IMR-90 (cell line): ENCODE results near the gene RNF19B. TPM values are rescaled to one million over a fixed set of nuclear protein-coding genes. Genes with fewer than 3 reads are reported as not detected.

ENCODE experiments used
- ATAC-seq: fragments of 200-7000 bp; cut with Tn5 transposase; 2 replicates; pipeline ENCODE4 v1.9.1; 2020; ENCODE audit warnings: low read depth, mild to moderate bottlenecking, moderate library complexity
- BruUV-seq: library from RNA; stranded (reverse); fragments of 400-500 nt; replicated peaks from 2 replicates; lab custom pipeline; 2021; lab: Mats Ljungman, UMichigan
- CTCF ChIA-PET: fragments of 300-600 bp; formaldehyde crosslinking; extraction: SDS; loops from one replicate; lab custom pipeline; 2021; ENCODE audit warnings: antibody characterized with exemption; lab: Yijun Ruan, JAX
- POLR2A ChIA-PET: fragments of 300-600 bp; sonication (Branson Sonifier 250); formaldehyde crosslinking; loops from one replicate; lab custom pipeline; 2022; ENCODE audit warnings: antibody characterized with exemption; ENCODE audit not compliant: unreplicated experiment; lab: Charles Lee
- DNase-seq: peaks from one replicate; pipeline ENCODE4 v3.0.0; 2013
- H2AFZ ChIP-seq: replicated peaks from 2 replicates; pipeline ENCODE3; 2013; ENCODE audit warnings: low read length, mild to moderate bottlenecking; ENCODE audit not compliant: poor library complexity
- H2AK5ac ChIP-seq: 2 replicates; pipeline ENCODE4 v1.6.1; 2013; ENCODE audit warnings: low read depth, low read length, inconsistent platforms
- H2AK9ac ChIP-seq: replicated peaks from 2 replicates; pipeline ENCODE3; 2013; ENCODE audit warnings: mild to moderate bottlenecking, low read depth, low read length, moderate library complexity; ENCODE audit not compliant: poor library complexity
- H2BK120ac ChIP-seq: 2 replicates; pipeline ENCODE4 v1.6.1; 2013; ENCODE audit warnings: low read depth, low read length, inconsistent platforms
- H2BK15ac ChIP-seq: 3 replicates; pipeline ENCODE4 v1.6.1; 2013; ENCODE audit warnings: low read depth, low read length, inconsistent platforms
- H2BK20ac ChIP-seq: 2 replicates; pipeline ENCODE4 v1.6.1; 2013; ENCODE audit warnings: low read depth, mild to moderate bottlenecking, inconsistent platforms, low read length, moderate library complexity
- H2BK5ac ChIP-seq: 2 replicates; pipeline ENCODE4 v1.6.1; 2013; ENCODE audit warnings: mild to moderate bottlenecking, low read depth, low read length, inconsistent platforms; ENCODE audit not compliant: poor library complexity, severe bottlenecking
- H3K14ac ChIP-seq: replicated peaks from 2 replicates; pipeline ENCODE4 v1.6.1; 2013; ENCODE audit warnings: low read depth, low read length, inconsistent platforms
- H3K18ac ChIP-seq: 2 replicates; pipeline ENCODE4 v1.6.1; 2013; ENCODE audit warnings: low read depth, low read length, control low read depth
- H3K23ac ChIP-seq: 2 replicates; pipeline ENCODE4 v1.6.1; 2013; ENCODE audit warnings: low read depth, low read length, inconsistent platforms
- H3K27ac ChIP-seq: 2 replicates; pipeline ENCODE4 v1.5.1; 2013; ENCODE audit warnings: mild to moderate bottlenecking, control low read depth, low read length; ENCODE audit not compliant: insufficient read depth
- H3K27me3 ChIP-seq: 2 replicates; pipeline ENCODE4 v1.6.1; 2013; ENCODE audit warnings: low read length; ENCODE audit not compliant: control insufficient read depth, insufficient read depth
- H3K36me3 ChIP-seq: 2 replicates; pipeline ENCODE4 v1.6.1; 2013; ENCODE audit warnings: low read length, mixed read lengths; ENCODE audit not compliant: control insufficient read depth, insufficient read depth
- H3K4ac ChIP-seq: 2 replicates; pipeline ENCODE4 v1.6.1; 2013; ENCODE audit warnings: low read depth, low read length, inconsistent platforms
- H3K4me1 ChIP-seq: 2 replicates; pipeline ENCODE4 v1.6.1; 2013; ENCODE audit warnings: low read length, mixed read lengths; ENCODE audit not compliant: control insufficient read depth, insufficient read depth
- H3K4me2 ChIP-seq: 2 replicates; pipeline ENCODE4 v1.6.1; 2013; ENCODE audit warnings: low read depth, mild to moderate bottlenecking, control low read depth, low read length, moderate library complexity
- H3K4me3 ChIP-seq: 2 replicates; pipeline ENCODE4 v1.5.1; 2013; ENCODE audit warnings: low read depth, mild to moderate bottlenecking, control low read depth, low read length, moderate library complexity; ENCODE audit not compliant: insufficient read depth
- H3K56ac ChIP-seq: 2 replicates; pipeline ENCODE4 v1.6.1; 2013; ENCODE audit warnings: low read length, inconsistent platforms; ENCODE audit not compliant: insufficient read depth; ENCODE audit errors: extremely low read depth
- H3K79me1 ChIP-seq, 2 experiments: 2 replicates each; pipeline ENCODE4 v1.6.1; 2013; ENCODE audit warnings: low read length in 2 of 2, inconsistent platforms in 1 of 2, low read depth in 1 of 2
- H3K9ac ChIP-seq: 2 replicates; pipeline ENCODE4 v1.6.1; 2013; ENCODE audit warnings: low read depth, low read length, control low read depth
- H3K9me1 ChIP-seq: 2 replicates; pipeline ENCODE4 v1.6.1; 2013; ENCODE audit warnings: low read length, inconsistent platforms; ENCODE audit not compliant: insufficient read depth
- H3K9me3 ChIP-seq: 2 replicates; pipeline ENCODE4 v1.6.1; 2013; ENCODE audit warnings: low read length; ENCODE audit not compliant: control insufficient read depth, insufficient read depth
- H4K20me1 ChIP-seq: 2 replicates; pipeline ENCODE4 v1.6.1; 2013; ENCODE audit warnings: low read length, inconsistent platforms; ENCODE audit not compliant: insufficient read depth
- H4K5ac ChIP-seq: 2 replicates; pipeline ENCODE4 v1.6.1; 2013; ENCODE audit warnings: mild to moderate bottlenecking, low read depth, low read length, control low read depth
- H4K8ac ChIP-seq, 2 experiments: 2 replicates each; pipeline ENCODE4 v1.6.1; 2013; ENCODE audit warnings: low read depth in 2 of 2, low read length in 2 of 2, control low read depth in 1 of 2, inconsistent platforms in 1 of 2
- H4K91ac ChIP-seq: 2 replicates; pipeline ENCODE4 v1.6.1; 2013; ENCODE audit warnings: low read depth, low read length, inconsistent platforms; ENCODE audit not compliant: insufficient read depth
- BHLHE40 ChIP-seq: fragments of 150-350 bp; IDR thresholded peaks from 2 replicates; pipeline ENCODE4 v1.6.1; 2016; ENCODE audit warnings: mild to moderate bottlenecking, low read depth, low read length
- CEBPB ChIP-seq: IDR thresholded peaks from 2 replicates; pipeline ENCODE4 v1.6.1; 2012; ENCODE audit warnings: low read depth, low read length, improper control_type of control experiment
- CHD1 ChIP-seq: IDR thresholded peaks from 2 replicates; pipeline ENCODE4 v1.6.1; 2012; ENCODE audit warnings: low read depth, low read length, improper control_type of control experiment
- CTCF ChIP-seq: conservative IDR thresholded peaks from 2 replicates; pipeline ENCODE4 v1.5.1; 2012; ENCODE audit warnings: mild to moderate bottlenecking, low read depth, low read length, improper control_type of control experiment
- FOS ChIP-seq: fragments of 150-350 bp; IDR thresholded peaks from 2 replicates; pipeline ENCODE4 v1.6.1; 2016; ENCODE audit warnings: low read depth, low read length
- MAFK ChIP-seq: IDR thresholded peaks from 2 replicates; pipeline ENCODE4 v1.6.1; 2012; ENCODE audit warnings: low read depth, low read length, improper control_type of control experiment
- MAZ ChIP-seq: IDR thresholded peaks from 2 replicates; pipeline ENCODE4 v1.6.1; 2012; ENCODE audit warnings: low read depth, mild to moderate bottlenecking, low read length, improper control_type of control experiment, moderate library complexity, borderline replicate concordance
- MXI1 ChIP-seq: IDR thresholded peaks from 2 replicates; pipeline ENCODE4 v1.6.1; 2012; ENCODE audit warnings: low read depth, mild to moderate bottlenecking, low read length, moderate library complexity, borderline replicate concordance
- NFE2L2 ChIP-seq: fragments of 150-350 bp; IDR thresholded peaks from 2 replicates; pipeline ENCODE4 v1.6.1; 2016; ENCODE audit warnings: low read depth, mild to moderate bottlenecking, low read length
- POLR2A ChIP-seq: IDR thresholded peaks from 2 replicates; pipeline ENCODE4 v1.6.1; 2012; ENCODE audit warnings: mild to moderate bottlenecking, low read depth, low read length
- RAD21 ChIP-seq: IDR thresholded peaks from 2 replicates; pipeline ENCODE4 v1.6.1; 2012; ENCODE audit warnings: low read length, improper control_type of control experiment
- RCOR1 ChIP-seq: IDR thresholded peaks from 2 replicates; pipeline ENCODE4 v1.6.1; 2012; ENCODE audit warnings: mild to moderate bottlenecking, low read length, improper control_type of control experiment; ENCODE audit not compliant: insufficient replicate concordance
- RFX5 ChIP-seq: IDR thresholded peaks from 2 replicates; pipeline ENCODE4 v1.8.0; 2012; ENCODE audit warnings: low read depth, mild to moderate bottlenecking, low read length, moderate library complexity
- SMC3 ChIP-seq: fragments of 150-350 bp; IDR thresholded peaks from 2 replicates; pipeline ENCODE4 v1.6.1; 2016; ENCODE audit warnings: low read depth, mild to moderate bottlenecking, antibody characterized with exemption, low read length, moderate library complexity
- USF2 ChIP-seq: fragments of 150-350 bp; IDR thresholded peaks from 2 replicates; pipeline ENCODE4 v1.6.1; 2017; ENCODE audit warnings: mild to moderate bottlenecking, antibody characterized with exemption, low read length, low read depth
- WGBS, 2 experiments: methylation state at CpG; one replicate each; pipeline versions ENCODE4 v1.1.5 to v1.1.7; 2013; ENCODE audit warnings: missing lambda C conversion rate in 2 of 2; ENCODE audit not compliant: insufficient read length in 1 of 2; ENCODE audit errors: extremely low coverage in 2 of 2; 5-methylcytosine and 5-hydroxymethylcytosine counted together
- dilution Hi-C: fragments of 300-500 bp; cut with HindIII; formaldehyde crosslinking; loops from one replicate; pipeline ENCODE4 v1.14.3; 2018; ENCODE audit warnings: low sequenced_read_pairs; ENCODE audit not compliant: unreplicated experiment
- in situ Hi-C: fragments of 300-500 bp; cut with MboI; formaldehyde crosslinking; loops from 3 replicates; pipeline ENCODE4 v1.14.3; 2019; ENCODE audit warnings: low sequenced_read_pairs, inconsistent platforms, mixed read lengths
- intact Hi-C: fragments of 100-400 bp; cut with micrococcal nuclease; formaldehyde crosslinking; loops from 2 replicates; pipeline ENCODE4 v1.10.0; 2022
- polyA plus RNA-seq, 3 experiments: library from polyadenylated mRNA; depleted of rRNA; stranded (reverse); fragments of >200 nt; gene quantifications; 2 replicates each; pipeline ENCODE4 v1.2.3, GENCODE V29; 2012; ENCODE audit warnings: low replicate concordance in 1 of 3
- total RNA-seq: library from RNA; depleted of rRNA; stranded (reverse); fragments of >200 nt; gene quantifications from 2 replicates; pipeline ENCODE4 v1.2.3, GENCODE V29; 2012

Gene RNF19B
- total and polyA plus RNA-seq, 2 of the 4 experiments (the other 2 are of a cell fraction): 10.0 to 11.6 TPM

- Histone ChIP-seq H3K14ac (no peak overlapping the region), H3K9me3 (peaks cover 2% of the 10 kb centered on the region; the same call in 1 of the 2 replicates), H3K27ac (no peak overlapping the region), H4K91ac (no peak overlapping the region), H2AK5ac (no peak overlapping the region), H4K5ac (no peak overlapping the region), H3K18ac (no peak overlapping the region), H2BK120ac (no peak overlapping the region), H3K4me3 (no peak overlapping the region), H3K9me1 (peaks cover 4% of the 10 kb centered on the region; the same call in 1 of the 2 replicates), H3K36me3 (no peaks in the 10 kb centered on the region), H2BK5ac (no peak overlapping the region), H3K56ac (no peak overlapping the region), H4K20me1 (peaks cover 3% of the 10 kb centered on the region; the same call in 1 of the 2 replicates), H2BK20ac (no peak overlapping the region), H3K27me3 (peaks cover 67% of the 10 kb centered on the region), H3K4me1 (no peaks in the 10 kb centered on the region; the same call in 1 of the 2 replicates), H2AFZ (no peak overlapping the region), H2AK9ac (no peak overlapping the region), H3K23ac (no peak overlapping the region), H3K4me2 (no peak overlapping the region), H3K79me1 (no peaks in the 10 kb centered on the region), H4K8ac (no peak overlapping the region), H3K4ac (no peak overlapping the region), H2BK15ac (no peak overlapping the region), H3K9ac (no peak overlapping the region)
- dilution Hi-C loops: no loop called here
- BruUV-seq: no TSS peak
- intact Hi-C loops: loop anchor here (5.0 kb wide), 1 partner anchor 487 kb away; no protein-coding TSS in a partner anchor
- no peak for DNase-seq
- ATAC-seq: no peak
- in situ Hi-C loops: no loop called here
- WGBS, 2 experiments: 88% methylated on average over 13 of the region's 24 CpGs; no CpG with 5 or more reads in 1 of the 2 experiments
- POLR2A ChIA-PET: no interaction called here
- CTCF ChIA-PET: no interaction called here
- TF ChIP-seq MXI1 (no peak), POLR2A (no peak), RCOR1 (no peak), RAD21 (no peak), MAFK (no peak), RFX5 (no peak), CEBPB (no peak), BHLHE40 (no peak), CHD1 (no peak), MAZ (no peak), SMC3 (no peak), FOS (no peak), USF2 (no peak), CTCF (no peak), NFE2L2 (no peak)
These were observed 75.8 kb downstream of the RNF19B start for GRCh38 chr1:32888677-32889420.
